ENCODE results near the gene RAB3D. TPM values are rescaled to one million over a fixed set of nuclear protein-coding genes. Genes with fewer than 3 reads are reported as not detected.

Gene RAB3D
- total RNA-seq, 1 experiment from 2014 or later: 28.9 TPM

- TF ChIP-seq RAD21 (IDR thresholded peaks at IDR 0.05; ENCODE audit: low read depth) (no peak), ZFX (IDR thresholded peaks at IDR 0.05) (no peak), CEBPB (IDR thresholded peaks at IDR 0.05; ENCODE audit: low read depth) (no peak), SRF (IDR thresholded peaks at IDR 0.05; ENCODE audit: low read depth) (no peak), CBX3 (IDR thresholded peaks at IDR 0.05; ENCODE audit: low read depth) (no peak)
These were observed 49.2 kb downstream of the RAB3D start (continued) for GRCh38 chr19:11290256-11290655.

GRCh38 chr19:11288349-11288748 lies 51.1 kb downstream of the RAB3D start:
- Histone ChIP-seq H3K36me3 (ENCODE audit: control insufficient read depth in 1 of 2, insufficient read depth in 2 of 2, low read length in 2 of 2) (no peaks in the 10 kb centered on the region), H3K9me3 (ENCODE audit: control insufficient read depth in 1 of 2, insufficient read depth in 1 of 2, low read depth in 1 of 2, low read length in 2 of 2) (no peaks in the 10 kb centered on the region), H3K27me3 (ENCODE audit: insufficient read depth, low read length) (no peaks in the 10 kb centered on the region), H2AFZ (ENCODE audit: low read depth, low read length, poor library complexity, severe bottlenecking) (peak overlapping the region; percentile 3), H3K4me3 (replicated peaks in 1 of 2; ENCODE audit: low read depth in 1 of 2, low read length in 2 of 2) (no peak overlapping the region), H3K4me2 (ENCODE audit: low read length) (no peak overlapping the region), H4K20me1 (ENCODE audit: insufficient read depth) (no peaks in the 10 kb centered on the region), H3K79me2 (ENCODE audit: insufficient read depth, low read length) (no peaks in the 10 kb centered on the region), H3K9ac (ENCODE audit: low read length) (no peak overlapping the region), H3K9me2 (ENCODE audit: insufficient read depth) (no peaks in the 10 kb centered on the region), H3K27ac (ENCODE audit: low read depth, low read length) (no peak overlapping the region), H3K4me1 (ENCODE audit: control insufficient read depth in 1 of 2, insufficient read depth in 2 of 2, low read length in 2 of 2) (peaks cover 3% of the 10 kb centered on the region in 2 experiments)
- no peak for DNase-seq (ENCODE audit: low read depth, low spot score)
- BruUV-seq (replicated peaks): no TSS peak
- ATAC-seq: peak; percentile 72
- ChIA-PET RAD21 (ENCODE audit: low non-redundant PET in 1 of 2, low total read pairs in 2 of 2, uncharacterized antibody in 2 of 2, unreplicated experiment in 2 of 2) (interaction anchor here in 1 of 2 experiments (0.5 kb wide), 1 partner anchor 56 kb away, joined by 3 read pairs; no protein-coding TSS in a partner anchor), POLR2A (no interaction called here), CTCF (no interaction called here)
- intact Hi-C loops (cut with micrococcal nuclease): no loop called here
- TF ChIP-seq ELF1 (IDR thresholded peaks at IDR 0.05; ENCODE audit: borderline replicate concordance, low read depth): no peak
- TF ChIP-seq RAD21 (IDR thresholded peaks at IDR 0.05; ENCODE audit: low read depth): peak; percentile 57
- peak; percentile 25 to 52 (median 50); a peak in 5 of 6 replicates for TF ChIP-seq CTCF (IDR thresholded peaks at IDR 0.05 in 2 of 3, conservative IDR thresholded peaks at IDR 0.05 in 1 of 3; ENCODE audit: borderline replicate concordance in 1 of 3, insufficient read depth in 1 of 3, low read depth in 2 of 3, low read length in 2 of 3)
- no peak for TF ChIP-seq POLR2AphosphoS5 (IDR thresholded peaks at IDR 0.05; ENCODE audit: low read depth, low read length)
- TF ChIP-seq TCF7L2 (IDR thresholded peaks at IDR 0.05; ENCODE audit: borderline replicate concordance, extremely low read depth, insufficient read depth, insufficient read length): no peak
- TF ChIP-seq ZFX (IDR thresholded peaks at IDR 0.05): no peak
- no peak for TF ChIP-seq POLR2A (IDR thresholded peaks at IDR 0.05; ENCODE audit: borderline replicate concordance, extremely low read depth, insufficient read depth, insufficient read length)
- TF ChIP-seq REST (IDR thresholded peaks at IDR 0.05; ENCODE audit: low read depth): no peak
- no peak for TF ChIP-seq SRF (IDR thresholded peaks at IDR 0.05; ENCODE audit: low read depth)
- TF ChIP-seq SP1 (IDR thresholded peaks at IDR 0.05; ENCODE audit: low read depth): no peak
- no peak for TF ChIP-seq FOSL1 (IDR thresholded peaks at IDR 0.05; ENCODE audit: low read depth)

Measured in HCT116 (cell line).